Ascending aorta (tissue), 2 donors: ENCODE data around the gene RAP2B. TPM values are rescaled to one million over a fixed set of nuclear protein-coding genes. Genes with fewer than 3 reads are reported as not detected.
"Not testable (repeated sequence)": the region's sequence is repeated elsewhere in the genome, so short reads cannot be mapped to it uniquely, and the experiment has no call there.

ENCODE experiments used
- DNase-seq, 2 donors: peaks; one replicate each; pipeline ENCODE4 v3.0.0-alpha.2; 2019; ENCODE audit warnings: low spot score in 2 of 2
- H3K27ac ChIP-seq, 2 donors: fragments of 200-600 bp; sonication (generic); one replicate each; pipeline ENCODE4 v1.5.1; 2016 to 2017; ENCODE audit warnings: mild to moderate bottlenecking in 1 of 2
- H3K27me3 ChIP-seq: fragments of 200-600 bp; sonication (generic); one replicate; pipeline ENCODE4 v1.5.1; 2017
- H3K36me3 ChIP-seq, 2 donors: fragments of 200-600 bp; sonication (generic); one replicate each; pipeline ENCODE4 v1.5.1; 2016
- H3K4me1 ChIP-seq, 2 donors: fragments of 200-600 bp; sonication (generic); one replicate each; pipeline ENCODE4 v1.5.1; 2016 to 2017; ENCODE audit warnings: mild to moderate bottlenecking in 1 of 2
- H3K4me3 ChIP-seq, 2 donors: fragments of 200-600 bp; sonication (generic); one replicate each; pipeline ENCODE4 v1.5.1; 2016 to 2017; ENCODE audit warnings: mild to moderate bottlenecking in 1 of 2
- H3K9me3 ChIP-seq, 2 donors: fragments of 200-600 bp; sonication (generic); one replicate each; pipeline ENCODE4 v1.5.1; 2016
- CTCF ChIP-seq, 3 experiments: fragments of 200-600 bp in 2 of 3; fragments of 450-650 bp in 1 of 3; sonication (generic) in 2 of 3; IDR thresholded peaks; one replicate each; pipeline ENCODE4 v1.5.1; 2016 to 2019; ENCODE audit warnings: antibody characterized with exemption in 3 of 3, mild to moderate bottlenecking in 1 of 3, moderate library complexity in 1 of 3
- intact Hi-C: fragments of 100-400 bp; cut with DNase I; formaldehyde crosslinking; loops from one replicate; pipeline ENCODE4 v1.15.1; 2023
- total RNA-seq: library from RNA; depleted of rRNA; stranded (reverse); fragments of >200 nt; gene quantifications from one replicate; pipeline ENCODE4 v1.1.0, GENCODE V29; 2016

The RAP2B gene
- total RNA-seq, 1 donor from 2014 or later: 1.6 TPM

- intact Hi-C loops: no loop called here
- DNase-seq: no peak
- Histone ChIP-seq H3K4me1 (peaks cover 0 to 3% of the 10 kb centered on the region in 2 donors), H3K27me3 (no peaks in the 10 kb centered on the region), H3K36me3 (no peaks in the 10 kb centered on the region), H3K4me3 (no peak overlapping the region), H3K27ac (no peak overlapping the region), H3K9me3 (no peaks in the 10 kb centered on the region)
- no peak for TF ChIP-seq CTCF (IDR thresholded peaks at IDR 0.05)
Observed at GRCh38 chr3:153144071-153144470, 18.0 kb upstream of the RAP2B start.

DNA sequence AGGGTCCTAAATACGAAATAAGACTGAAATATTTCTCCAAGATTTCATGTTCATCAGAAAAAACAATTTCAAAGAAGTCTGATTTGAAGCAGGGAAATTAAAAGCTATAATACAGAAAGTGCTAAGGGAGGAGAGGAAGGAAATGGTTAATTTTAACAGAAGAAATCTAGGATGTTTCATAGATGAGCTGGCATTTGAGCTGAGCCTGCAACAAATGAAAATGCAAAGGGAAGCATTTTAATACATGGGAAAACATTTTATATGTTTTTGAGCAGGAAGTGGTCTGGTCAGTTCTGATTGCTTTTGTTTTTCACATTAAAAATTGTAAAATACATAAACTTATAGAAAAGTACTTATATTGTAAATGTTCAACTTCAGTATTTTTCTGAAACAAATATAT lies 17.2 kb upstream of the RAP2B start:
- no peak for TF ChIP-seq CTCF (IDR thresholded peaks at IDR 0.05)
- intact Hi-C loops: no loop called here

GRCh38 chr3:153145454-153145853 lies 16.6 kb upstream of the RAP2B start:
- H3K27ac ChIP-seq: no peak overlapping the region
- no peak for TF ChIP-seq CTCF (IDR thresholded peaks at IDR 0.05)

More for the DNA sequence above, 17.2 kb upstream of the RAP2B start:
- no peaks in the 10 kb centered on the region for H3K36me3 ChIP-seq
- no peak for DNase-seq
- no peak overlapping the region for H3K27ac ChIP-seq
- no peaks in the 10 kb centered on the region for H3K4me1 ChIP-seq
- H3K4me3 ChIP-seq: no peak overlapping the region
- no peaks in the 10 kb centered on the region for H3K27me3 ChIP-seq
- H3K9me3 ChIP-seq: no peaks in the 10 kb centered on the region

DNA sequence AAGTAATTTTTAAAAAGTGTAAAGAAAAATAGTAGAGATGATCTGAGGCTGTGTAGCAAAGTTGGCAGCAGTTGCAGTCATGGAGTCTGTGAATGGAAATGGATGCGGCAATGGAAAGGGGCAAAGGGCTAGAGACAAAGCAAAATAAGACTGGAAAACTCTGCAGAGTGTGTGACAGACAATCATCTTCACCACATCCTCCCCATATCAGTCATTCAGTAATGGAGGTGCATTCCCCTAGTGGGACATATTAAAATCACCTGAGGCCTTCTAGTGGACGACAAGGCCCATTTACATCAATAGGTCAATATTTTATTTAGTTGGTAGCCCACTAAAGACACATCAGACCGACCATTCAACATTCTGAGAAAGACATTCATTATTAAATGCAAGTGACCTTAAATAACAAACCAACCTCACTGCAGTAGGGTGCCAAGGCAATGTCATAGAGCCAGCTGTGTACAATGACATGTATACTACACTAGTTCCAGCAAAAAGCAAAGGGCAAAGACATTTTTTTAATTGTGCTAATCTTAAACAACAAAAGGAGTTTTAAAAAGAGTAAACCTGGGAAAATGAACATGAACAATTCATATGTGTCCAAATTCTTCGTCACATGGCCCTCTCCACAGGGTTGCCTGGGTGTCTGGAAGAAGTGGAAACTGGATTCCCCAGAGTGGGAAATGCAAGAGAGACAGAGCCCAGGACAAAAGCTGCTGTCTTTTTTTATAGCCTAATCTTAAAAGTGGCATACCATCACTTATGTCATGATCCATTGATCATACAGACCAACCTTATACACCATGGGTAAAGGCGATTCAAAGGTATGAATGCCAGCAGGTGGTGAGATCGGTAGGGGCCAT lies 15.6 kb upstream of the RAP2B start:
- H3K4me3 ChIP-seq: no peak overlapping the region
- no peaks in the 10 kb centered on the region for H3K36me3 ChIP-seq
- H3K9me3 ChIP-seq: no peaks in the 10 kb centered on the region
- intact Hi-C loops: no loop called here
- no peaks in the 10 kb centered on the region for H3K27me3 ChIP-seq
- DNase-seq: no peak
- TF ChIP-seq CTCF (IDR thresholded peaks at IDR 0.05): no peak
- H3K4me1 ChIP-seq: no peaks in the 10 kb centered on the region
- no peak overlapping the region for H3K27ac ChIP-seq

More at GRCh38 chr3:153145454-153145853, 16.6 kb upstream of the RAP2B start:
- H3K4me3 ChIP-seq: no peak overlapping the region
- H3K36me3 ChIP-seq: no peaks in the 10 kb centered on the region
- DNase-seq: no peak
- H3K4me1 ChIP-seq: no peaks in the 10 kb centered on the region
- no peaks in the 10 kb centered on the region for H3K27me3 ChIP-seq
- intact Hi-C loops: no loop called here
- H3K9me3 ChIP-seq: no peaks in the 10 kb centered on the region

DNA sequence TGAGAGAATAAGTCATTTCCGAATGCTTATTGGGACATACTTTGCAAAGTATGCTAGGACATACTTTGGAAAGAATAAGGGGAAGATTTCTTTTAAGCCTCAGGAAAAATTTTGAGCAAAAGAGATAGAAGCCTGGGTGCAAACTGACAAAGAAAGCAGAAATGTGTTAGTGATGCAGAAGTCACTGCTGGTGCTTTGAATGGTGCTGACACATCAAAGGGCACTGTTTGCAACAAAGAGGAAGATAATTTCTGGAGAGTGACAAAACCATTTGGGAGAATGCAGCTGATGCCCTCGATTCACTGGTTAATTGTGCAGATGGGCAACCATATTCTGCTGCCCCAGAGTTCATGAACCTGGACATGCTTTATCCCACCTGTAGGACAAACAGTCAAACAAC lies 11.0 kb upstream of the RAP2B start:
- Histone ChIP-seq H3K27me3 (no peaks in the 10 kb centered on the region), H3K36me3 (no peaks in the 10 kb centered on the region), H3K4me1 (no peaks in the 10 kb centered on the region), H3K27ac (no peak overlapping the region), H3K9me3 (no peaks in the 10 kb centered on the region), H3K4me3 (no peak overlapping the region)
- no peak for TF ChIP-seq CTCF (IDR thresholded peaks at IDR 0.05)
- DNase-seq: no peak
- intact Hi-C loops: no loop called here

GRCh38 chr3:153155786-153156185 lies 6.2 kb upstream of the RAP2B start:
- DNase-seq, H3K27me3 ChIP-seq, H3K4me3 ChIP-seq, H3K4me1 ChIP-seq, H3K36me3 ChIP-seq, H3K27ac ChIP-seq, intact Hi-C loops, H3K9me3 ChIP-seq: not testable (repeated sequence)
